ENCODE results near the gene CCDC121.
A peak's percentile ranks its signal among the peaks of the same experiment; 100 is the strongest.

The CCDC121 gene, protein sequence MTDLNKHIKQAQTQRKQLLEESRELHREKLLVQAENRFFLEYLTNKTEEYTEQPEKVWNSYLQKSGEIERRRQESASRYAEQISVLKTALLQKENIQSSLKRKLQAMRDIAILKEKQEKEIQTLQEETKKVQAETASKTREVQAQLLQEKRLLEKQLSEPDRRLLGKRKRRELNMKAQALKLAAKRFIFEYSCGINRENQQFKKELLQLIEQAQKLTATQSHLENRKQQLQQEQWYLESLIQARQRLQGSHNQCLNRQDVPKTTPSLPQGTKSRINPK

GRCh38 chr2:27628767-27629709, at the start of gene CCDC121, which contains the start of gene GPN1:
CCDC121 (minus strand) TSS chr2:27629012; CDS start chr2:27627799, 1,213 bp downstream.
GPN1 (plus strand) TSS chr2:27629050; CDS start chr2:27629059, 9 bp downstream.
- peak; percentile 90 for DNase-seq (ENCODE audit: low spot score)

DNA sequence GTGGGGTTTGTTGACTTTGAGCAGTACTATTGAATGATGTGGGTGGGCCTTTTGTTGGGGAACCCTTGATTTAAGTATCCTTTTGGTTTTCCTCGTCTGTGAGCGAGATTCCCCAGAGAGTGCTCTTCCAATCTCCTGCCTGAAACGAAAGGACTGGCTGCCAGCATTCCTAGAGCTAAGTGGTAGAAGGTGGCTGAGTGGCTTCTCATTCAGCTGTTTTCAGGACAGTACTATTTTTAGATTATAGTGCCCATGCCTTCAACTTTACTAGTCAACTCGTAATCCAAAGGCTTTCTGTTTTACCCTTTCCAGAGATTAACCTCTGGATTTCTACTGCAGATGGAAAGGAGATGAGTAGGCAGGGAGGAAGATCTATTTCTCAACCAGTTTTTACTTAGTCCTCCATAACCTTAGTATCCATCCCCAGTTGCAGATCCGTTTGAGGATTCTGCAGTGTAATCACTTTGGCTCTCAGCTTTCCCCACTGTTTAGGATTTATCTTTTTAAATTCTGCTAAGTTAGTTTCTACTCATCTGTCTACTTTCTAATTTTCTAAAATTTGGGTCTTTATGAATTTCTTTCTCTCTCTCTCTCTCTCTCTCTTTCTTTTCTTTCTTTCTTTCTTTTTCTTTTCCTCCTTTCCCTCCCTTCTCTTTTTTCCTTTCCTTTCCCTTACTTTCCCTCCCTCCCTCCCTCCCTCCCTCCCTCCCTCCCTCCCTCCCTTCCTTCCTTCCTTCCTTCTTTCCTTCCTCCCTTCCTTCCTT, 44.1 kb upstream of the CCDC121 start:
- no peak for DNase-seq (ENCODE audit: low spot score)

GRCh38 chr2:27671235-27671634, 42.4 kb upstream of the CCDC121 start:
- no peak for DNase-seq (ENCODE audit: low spot score)

DNA sequence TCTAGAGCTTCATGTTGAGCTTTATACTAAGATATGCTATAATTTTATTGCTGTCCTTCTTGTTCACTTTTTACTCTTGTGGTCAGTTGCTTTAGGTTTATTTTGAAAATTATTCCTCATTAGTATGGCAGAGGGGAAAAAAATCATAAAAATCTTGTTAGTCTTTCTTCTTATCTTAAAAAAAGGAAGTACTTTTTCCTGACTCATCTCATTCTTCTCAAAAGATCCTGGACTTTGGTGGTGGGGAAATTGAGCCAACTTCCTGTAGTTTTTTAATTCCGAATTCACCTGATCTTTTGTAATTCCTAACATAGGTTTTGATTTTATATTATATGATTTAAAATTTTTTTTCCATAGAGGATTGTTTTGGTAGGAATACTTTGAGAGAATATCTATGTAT, 38.6 kb upstream of the CCDC121 start:
- no peak for DNase-seq (ENCODE audit: low spot score)

DNA sequence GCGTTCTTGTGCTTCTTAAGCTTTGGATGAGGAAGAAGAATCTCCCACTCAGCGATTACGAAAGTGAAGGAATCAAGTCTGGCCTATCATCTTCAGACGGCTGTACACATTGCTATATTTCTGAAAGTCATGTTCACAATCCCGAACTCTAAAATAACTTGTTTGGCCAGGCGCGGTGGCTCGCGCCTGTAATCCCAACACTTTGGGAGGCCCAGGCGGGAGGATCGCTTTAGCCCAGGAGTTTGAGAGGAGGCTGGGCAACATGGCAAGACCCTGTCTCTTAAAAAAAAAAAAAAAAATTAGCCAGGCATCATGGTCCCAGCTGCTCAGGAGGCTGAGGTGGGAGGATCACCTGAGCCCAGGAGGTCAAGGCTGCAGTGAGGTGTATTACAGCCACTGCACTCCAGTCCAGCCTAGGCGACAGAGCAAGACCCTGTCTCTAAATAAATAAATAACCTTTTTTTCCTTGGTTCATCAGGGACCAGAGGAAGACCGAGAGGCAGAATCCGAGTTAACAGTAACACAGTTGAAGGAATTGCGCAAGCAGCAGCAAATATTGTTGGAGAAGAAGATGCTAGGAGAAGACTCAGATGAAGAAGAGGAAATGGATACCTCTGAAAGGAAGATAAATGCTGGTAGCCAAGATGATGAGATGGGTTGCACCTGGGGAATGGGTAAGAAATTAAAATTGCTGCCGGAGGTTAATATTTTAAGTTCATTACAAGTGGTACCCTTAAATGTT, 36.0 kb upstream of the CCDC121 start:
- DNase-seq (ENCODE audit: low spot score) = no peak

- no peak for DNase-seq (ENCODE audit: low spot score)
Observed at GRCh38 chr2:27664154-27664574, 35.4 kb upstream of the CCDC121 start.

DNA sequence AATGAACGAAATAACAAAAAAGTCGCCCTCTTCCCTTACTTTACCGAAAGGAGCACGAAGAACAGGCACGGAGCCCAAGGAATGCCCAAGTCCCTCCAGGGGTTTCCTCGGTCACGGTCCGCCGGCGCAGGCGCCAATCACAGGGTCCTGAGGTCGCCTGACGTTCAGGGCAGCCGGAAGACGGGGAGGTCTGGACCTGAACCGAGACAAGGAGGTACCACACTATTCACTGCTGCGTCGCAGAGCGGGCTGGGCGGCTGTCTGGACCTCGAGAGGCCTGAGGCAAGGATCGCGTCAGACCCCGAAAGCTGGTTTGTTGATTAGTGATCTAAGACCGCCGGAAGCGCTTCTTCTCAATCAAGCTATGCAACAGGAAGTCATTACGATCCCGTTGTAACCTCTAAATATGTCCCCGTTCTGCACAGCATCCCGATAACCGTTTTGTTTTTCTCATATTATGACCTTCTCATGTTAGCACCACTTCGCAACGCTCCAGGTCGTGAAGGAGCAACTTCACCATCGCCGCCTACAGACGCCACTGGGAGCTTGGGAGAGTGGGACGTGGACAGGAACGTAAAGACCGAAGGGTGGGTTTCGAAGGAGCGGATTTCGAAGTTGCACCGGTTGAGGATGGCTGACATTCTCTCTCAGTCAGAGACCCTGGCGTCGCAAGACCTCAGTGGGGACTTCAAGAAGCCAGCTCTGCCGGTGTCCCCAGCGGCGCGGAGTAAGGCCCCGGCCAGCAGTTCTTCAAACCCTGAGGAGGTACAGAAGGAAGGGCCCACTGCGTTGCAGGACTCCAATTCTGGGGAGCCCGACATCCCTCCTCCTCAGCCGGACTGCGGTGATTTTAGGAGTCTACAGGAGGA, 34.7 kb upstream of the CCDC121 start, which contains the start of the genes SLC4A1AP and SUPT7L:
Gene SLC4A1AP (plus strand): TSS at position 605 of the 869 bp plus-strand sequence. CDS start 26 bp downstream, at position 631.
Gene SUPT7L (minus strand): TSS at position 330 of the 869 bp plus-strand sequence. CDS start 1,422 bp downstream, outside the sequence.
- DNase-seq (ENCODE audit: low spot score) = peak; percentile 85

DNA sequence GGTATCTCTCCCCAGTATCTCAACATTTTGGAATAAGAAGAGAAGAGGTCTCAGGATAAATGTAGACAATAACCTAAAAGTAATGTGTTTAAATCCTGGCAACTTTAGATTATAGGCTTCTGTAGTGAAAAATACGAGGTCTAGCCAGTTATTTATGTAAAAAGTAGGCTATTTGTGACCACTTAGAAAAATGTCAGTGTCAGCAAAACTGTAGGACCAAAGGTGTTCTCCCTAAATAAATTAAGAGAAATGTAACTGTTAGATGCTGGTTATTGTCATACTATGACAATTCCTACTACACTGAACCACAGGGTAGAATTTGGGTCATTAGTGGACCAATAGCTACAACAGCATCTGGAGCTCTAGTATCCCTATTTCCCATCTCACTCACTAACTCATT, 32.6 kb upstream of the CCDC121 start:
- no peak for DNase-seq (ENCODE audit: low spot score)

DNA sequence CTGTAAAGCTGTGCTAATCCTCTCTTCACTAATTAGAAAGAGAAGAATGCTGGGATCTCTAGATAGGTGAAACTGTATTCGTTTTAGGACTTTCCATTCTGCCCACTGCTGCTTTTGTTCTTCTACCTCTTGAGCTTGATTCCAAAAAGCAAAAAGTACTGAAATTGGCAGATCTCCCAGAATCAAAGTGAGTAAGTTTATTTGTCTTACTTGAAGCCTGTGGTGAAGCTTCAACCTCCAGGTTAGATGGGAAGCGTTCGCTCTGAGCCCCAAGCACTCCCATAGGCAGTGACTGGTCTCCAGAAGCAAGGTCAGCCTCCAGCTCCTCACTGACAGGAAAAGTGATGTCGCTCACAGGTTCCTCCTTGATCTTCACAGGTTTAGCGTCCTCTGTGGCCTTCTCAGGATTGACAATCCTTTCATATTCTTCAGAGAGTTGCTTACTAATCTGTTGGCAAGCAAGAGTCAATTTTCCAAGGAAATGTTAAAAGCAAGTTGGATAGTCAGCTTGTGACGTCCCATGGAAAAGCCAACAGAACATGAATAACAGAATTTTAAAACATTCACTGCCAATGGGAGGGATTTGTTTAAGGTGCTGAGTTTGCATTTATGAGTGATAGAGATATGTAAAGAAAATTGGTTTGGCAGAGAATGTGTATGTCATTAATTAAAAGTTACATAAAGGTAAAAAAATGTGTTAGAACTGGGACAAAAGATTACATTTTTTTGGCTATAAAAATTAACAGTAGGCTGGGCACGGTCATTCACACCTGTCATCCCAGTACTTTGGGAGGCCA, 26.5 kb upstream of the CCDC121 start:
- DNase-seq (ENCODE audit: low spot score) = peak; percentile 13

DNA sequence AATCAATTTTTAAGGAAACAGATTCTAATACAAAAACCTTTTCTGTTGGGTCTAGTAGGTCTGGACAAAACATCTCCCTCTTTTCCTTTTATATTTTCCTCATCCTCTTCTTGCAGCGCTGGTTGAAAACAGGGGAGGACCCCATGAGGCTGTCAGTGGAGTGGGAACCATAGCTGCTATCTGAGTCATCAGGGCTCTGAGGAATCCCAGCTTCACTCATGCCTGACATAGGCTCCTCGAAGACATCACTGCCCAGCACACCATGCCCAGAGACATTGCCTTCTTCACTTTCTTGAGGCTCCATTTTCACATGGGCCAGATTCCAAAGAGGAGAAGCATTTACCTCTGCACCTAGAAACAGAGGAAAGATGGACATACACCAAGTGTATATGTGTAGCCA, 24.6 kb upstream of the CCDC121 start:
- DNase-seq (ENCODE audit: low spot score) = no peak

DNA sequence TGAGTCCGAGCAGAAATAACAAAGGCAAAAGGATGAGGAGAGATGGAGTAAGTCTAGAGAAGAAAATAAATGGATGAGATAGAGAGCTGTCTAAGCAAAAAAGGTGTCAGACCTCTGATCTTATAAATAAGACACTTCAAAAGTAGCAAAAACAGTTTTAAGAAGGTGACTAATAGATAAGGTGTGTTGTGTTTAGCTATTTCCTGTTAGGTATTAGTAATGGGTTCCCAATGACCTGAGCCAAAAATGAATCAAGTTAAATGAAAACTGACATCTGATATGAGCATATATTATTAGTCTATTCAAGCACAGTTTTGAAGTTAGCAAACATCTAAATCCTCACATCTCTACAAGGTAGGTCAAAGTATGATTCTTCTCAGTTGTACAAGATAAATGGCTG, 24.0 kb upstream of the CCDC121 start:
- no peak for DNase-seq (ENCODE audit: low spot score)

DNA sequence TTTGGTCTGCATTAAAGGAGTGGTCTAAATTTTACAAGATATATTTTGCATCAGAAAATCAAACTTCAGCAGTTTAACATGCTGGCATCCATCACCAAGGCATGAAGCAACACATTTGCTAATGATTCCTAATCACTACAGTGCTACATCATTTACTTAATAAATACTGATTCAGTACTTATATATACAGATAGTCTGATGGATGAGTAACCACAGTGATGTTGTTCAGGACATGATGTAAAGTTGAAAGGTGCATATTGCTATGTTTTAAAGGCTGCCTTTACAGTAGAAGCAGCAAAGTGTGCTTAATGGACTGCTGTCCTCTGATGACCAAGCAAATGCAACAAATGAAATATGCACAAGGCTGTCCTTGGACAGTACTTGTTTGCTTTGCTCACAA, 23.5 kb upstream of the CCDC121 start:
- DNase-seq (ENCODE audit: low spot score) = no peak

DNA sequence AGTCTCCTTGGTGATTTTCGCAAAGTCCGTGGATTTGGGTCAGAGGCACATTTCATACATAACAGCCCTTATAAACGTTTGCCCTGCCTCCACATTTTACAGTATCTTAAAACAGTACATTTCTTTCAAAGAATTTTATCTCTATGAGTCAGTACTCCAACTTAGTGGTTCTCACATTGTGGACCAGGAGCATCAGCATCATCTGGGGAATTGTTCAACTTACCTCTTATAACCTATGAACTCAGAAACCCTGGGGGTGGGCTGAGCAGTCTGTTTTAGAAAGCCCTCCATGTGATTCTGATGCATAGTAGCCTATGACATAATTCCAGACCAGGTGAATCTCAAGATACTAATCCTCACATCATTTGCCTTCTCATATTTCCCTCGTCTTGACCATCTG, 22.2 kb upstream of the CCDC121 start:
- DNase-seq (ENCODE audit: low spot score) = no peak

DNA sequence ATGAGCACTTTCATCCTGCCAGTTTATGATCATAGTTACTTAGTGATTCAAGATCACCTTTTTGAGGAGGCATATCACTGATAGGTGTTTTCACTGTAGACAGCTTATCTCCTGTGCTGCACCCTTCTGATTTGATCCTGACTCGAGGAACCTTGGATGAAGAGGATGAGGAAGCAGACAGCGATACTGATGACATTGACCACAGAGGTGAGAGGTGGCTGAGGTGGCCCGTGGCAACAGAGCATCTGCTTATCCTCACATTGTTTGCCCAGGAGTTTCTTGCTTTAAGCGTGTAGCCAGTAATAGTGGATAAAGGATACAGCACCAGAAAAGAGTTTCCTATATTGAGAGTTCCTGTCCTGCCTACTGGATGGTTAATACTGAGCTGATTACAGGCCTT, 18.9 kb upstream of the CCDC121 start:
- DNase-seq (ENCODE audit: low spot score) = no peak

GRCh38 chr2:27647289-27647688, 18.5 kb upstream of the CCDC121 start:
- no peak for DNase-seq (ENCODE audit: low spot score)

DNA sequence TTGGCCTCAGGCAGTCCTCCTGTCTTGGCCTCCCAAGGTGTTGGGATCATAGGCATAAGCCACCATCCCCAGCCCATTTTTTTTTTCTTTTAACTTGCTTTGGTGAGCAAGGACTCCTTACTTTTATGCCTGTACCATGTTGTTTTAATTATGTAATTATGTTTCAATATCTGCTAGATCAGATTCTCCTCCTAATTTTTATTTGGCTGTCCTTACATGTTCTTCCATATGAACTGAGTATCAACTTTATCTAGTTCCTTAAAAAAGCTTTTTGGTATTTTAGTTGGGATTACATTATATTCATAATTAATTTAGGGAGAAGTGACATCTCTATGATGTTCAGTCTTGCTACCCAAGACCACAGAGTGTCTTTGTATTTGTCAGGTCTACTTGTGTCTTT, 16.4 kb upstream of the CCDC121 start:
- DNase-seq (ENCODE audit: low spot score) = no peak

DNA sequence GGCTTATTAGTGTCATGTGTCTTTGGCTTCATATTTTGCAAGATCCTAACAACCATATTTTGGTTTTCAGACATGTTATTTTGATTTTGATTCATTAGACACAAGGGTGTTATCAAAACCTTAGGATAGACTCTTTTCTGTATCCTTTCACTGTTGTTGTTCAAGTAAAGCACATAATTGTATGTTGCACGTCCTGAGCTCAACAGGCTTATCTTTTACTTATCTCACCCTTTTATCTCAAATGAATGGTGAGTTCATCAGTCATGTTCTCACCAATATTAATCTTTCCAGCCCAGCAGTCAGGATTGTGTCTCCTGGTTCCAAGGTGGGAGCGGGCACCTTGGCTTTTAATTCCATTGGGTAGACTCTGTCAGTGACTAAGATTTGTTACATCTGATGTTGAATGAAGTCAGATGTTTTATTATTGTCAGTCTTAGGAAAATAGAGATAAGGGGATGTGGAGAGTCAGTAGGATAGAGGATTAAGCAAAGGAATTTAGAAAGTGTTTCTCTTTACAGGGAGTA, 12.0 kb upstream of the CCDC121 start:
- DNase-seq (ENCODE audit: low spot score) = no peak

DNA sequence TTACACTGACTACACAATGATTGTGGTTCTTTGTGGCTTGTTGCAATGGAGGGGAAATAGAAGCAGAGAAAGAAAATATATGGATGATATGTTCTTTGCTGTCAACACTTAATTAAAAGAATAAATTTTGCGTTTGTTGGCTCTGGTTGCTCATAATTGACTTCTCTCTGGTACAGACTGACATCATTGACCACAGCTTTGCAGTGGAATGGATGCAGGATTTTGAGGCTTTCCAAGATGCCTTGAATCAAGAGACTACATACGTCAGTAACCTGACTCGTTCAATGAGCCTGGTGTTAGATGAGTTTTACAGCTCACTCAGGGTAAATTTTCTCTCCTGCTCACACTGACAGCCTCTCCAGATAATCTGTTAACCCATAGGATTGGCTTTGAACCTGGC, 9.9 kb upstream of the CCDC121 start:
- no peak for DNase-seq (ENCODE audit: low spot score)

- DNase-seq (ENCODE audit: low spot score) = no peak
Observed at GRCh38 chr2:27638037-27638637, 9.3 kb upstream of the CCDC121 start.
